Spinal cord (tissue), 10 donors: ENCODE measurements around the gene GTF2IRD1. TPM values are rescaled to one million over a fixed set of nuclear protein-coding genes. Genes with fewer than 3 reads are reported as not detected.

Source experiments
- DNase-seq, 6 donors: peaks; one replicate each; pipeline versions ENCODE4 v3.0.0 to v3.0.0-alpha.2; 2013 to 2015; ENCODE audit warnings: low spot score in 6 of 6, low read depth in 4 of 6
- H3K27ac ChIP-seq: one replicate; pipeline ENCODE4 v1.5.1; 2013; ENCODE audit warnings: low read depth, low read length, control low read depth
- H3K27me3 ChIP-seq: one replicate; pipeline ENCODE4 v1.6.1; 2013; ENCODE audit warnings: low read length; ENCODE audit not compliant: control insufficient read depth, insufficient read depth
- H3K36me3 ChIP-seq: one replicate; pipeline ENCODE4 v1.6.1; 2013; ENCODE audit warnings: low read length; ENCODE audit not compliant: control insufficient read depth, insufficient read depth
- H3K4me1 ChIP-seq: one replicate; pipeline ENCODE4 v1.6.1; 2013; ENCODE audit warnings: low read length; ENCODE audit not compliant: control insufficient read depth, insufficient read depth
- H3K4me3 ChIP-seq: one replicate; pipeline ENCODE4 v1.5.1; 2013; ENCODE audit warnings: low read depth, low read length, control low read depth
- H3K9me3 ChIP-seq: one replicate; pipeline ENCODE4 v1.6.1; 2013; ENCODE audit warnings: low read length; ENCODE audit not compliant: control insufficient read depth, insufficient read depth
- WGBS: methylation state at CpG from one replicate; pipeline ENCODE4 v1.1.5; 2013; ENCODE audit warnings: missing lambda C conversion rate; ENCODE audit not compliant: insufficient coverage; 5-methylcytosine and 5-hydroxymethylcytosine counted together
- polyA plus RNA-seq, 2 donors: library from polyadenylated mRNA; unstranded; fragments of 120-200 nt; gene quantifications; one replicate each; pipeline ENCODE4 v1.2.1, GENCODE V29; 2013; ENCODE audit not compliant: insufficient read length in 2 of 2
- total RNA-seq, 2 donors: library from RNA; depleted of rRNA in 1 of 2; stranded (reverse); fragments of 120-200 nt in 1 of 2; fragments of >200 nt in 1 of 2; gene quantifications; one replicate each; pipeline versions ENCODE4 v1.2.3 to v1.2.4, GENCODE V29; 2013 to 2014
- donor health status: healthy.

GTF2IRD1 gene
- total and polyA plus RNA-seq, 4 donors = 10.0 to 33.5 (median 19.3) TPM

DNA sequence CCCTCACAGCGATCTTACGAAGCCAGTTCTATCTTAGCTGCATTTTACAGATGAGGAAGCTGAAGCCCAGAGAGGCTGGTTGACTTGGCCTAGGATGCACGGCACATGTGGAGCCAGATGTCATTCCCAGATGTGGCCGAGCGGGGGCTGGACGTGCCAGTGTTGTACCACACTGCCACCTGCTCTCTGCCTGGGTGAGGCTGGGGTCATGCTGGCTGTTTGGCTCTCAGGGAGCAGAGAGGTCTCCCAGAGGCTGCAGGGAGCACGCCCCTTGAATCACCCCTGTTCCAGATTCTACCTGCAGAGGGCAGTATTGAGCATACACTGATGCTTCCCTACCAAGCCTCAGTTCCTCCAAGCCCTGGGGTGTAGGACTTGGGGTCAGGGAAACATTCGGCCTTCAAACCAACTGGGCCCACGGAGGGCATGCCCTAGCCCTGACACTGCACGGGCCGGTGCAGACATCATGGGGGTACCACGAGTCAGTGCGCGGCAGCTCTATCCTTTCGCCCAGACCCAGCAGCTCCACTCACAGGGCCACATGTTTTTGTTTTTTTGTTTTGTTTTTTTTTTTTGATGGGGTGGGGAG is 3.8 kb upstream of the GTF2IRD1 start:
- 58% methylated on average over 10 of the region's 15 CpGs for WGBS
- H3K4me1 ChIP-seq = peaks cover 16% of the 10 kb centered on the region
- no peaks in the 10 kb centered on the region for H3K36me3 ChIP-seq
- peak in 1 of 6 donors; percentile 51 for DNase-seq
- no peaks in the 10 kb centered on the region for H3K27me3 ChIP-seq
- H3K9me3 ChIP-seq = no peaks in the 10 kb centered on the region
- H3K27ac ChIP-seq = no peak overlapping the region
- no peak overlapping the region for H3K4me3 ChIP-seq

DNA sequence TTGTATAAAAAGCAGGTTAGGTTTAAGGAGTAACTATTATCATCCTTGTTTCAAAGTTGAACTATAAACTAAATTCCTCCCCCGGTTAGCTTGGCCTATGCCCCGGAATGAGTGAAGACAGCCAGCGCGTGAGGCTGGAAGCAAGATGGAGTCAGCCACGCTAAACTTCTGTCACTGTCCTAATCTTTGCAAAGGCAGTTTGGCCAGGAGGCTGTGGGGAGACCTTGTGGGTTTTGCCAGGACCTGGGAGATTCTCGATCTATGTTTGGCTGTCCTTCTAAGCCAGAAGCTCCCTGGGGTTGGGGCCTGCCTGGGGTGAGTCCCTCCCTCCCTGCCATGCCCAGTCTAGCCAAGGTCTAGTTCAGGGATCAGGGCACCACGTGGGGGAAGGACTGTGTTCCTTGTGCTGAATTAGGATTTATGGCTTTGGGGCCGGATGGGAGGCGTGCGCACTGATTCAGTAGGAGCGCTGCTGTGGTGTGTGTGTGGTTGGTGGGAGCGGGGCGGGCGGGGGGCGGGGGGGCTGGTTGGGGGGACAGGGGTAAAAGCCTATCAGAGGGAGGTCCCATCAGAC is 871 bp upstream of the GTF2IRD1 start:
- Histone ChIP-seq H3K4me3 (peak overlapping the region; percentile 59), H3K9me3 (no peaks in the 10 kb centered on the region), H3K27ac (peak overlapping the region; percentile 75), H3K36me3 (no peaks in the 10 kb centered on the region), H3K4me1 (peaks cover 30% of the 10 kb centered on the region), H3K27me3 (no peaks in the 10 kb centered on the region)
- 37% methylated on average over 7 of the region's 15 CpGs for WGBS
- DNase-seq = peak in 2 of 6 donors; percentile 60 to 85

DNA sequence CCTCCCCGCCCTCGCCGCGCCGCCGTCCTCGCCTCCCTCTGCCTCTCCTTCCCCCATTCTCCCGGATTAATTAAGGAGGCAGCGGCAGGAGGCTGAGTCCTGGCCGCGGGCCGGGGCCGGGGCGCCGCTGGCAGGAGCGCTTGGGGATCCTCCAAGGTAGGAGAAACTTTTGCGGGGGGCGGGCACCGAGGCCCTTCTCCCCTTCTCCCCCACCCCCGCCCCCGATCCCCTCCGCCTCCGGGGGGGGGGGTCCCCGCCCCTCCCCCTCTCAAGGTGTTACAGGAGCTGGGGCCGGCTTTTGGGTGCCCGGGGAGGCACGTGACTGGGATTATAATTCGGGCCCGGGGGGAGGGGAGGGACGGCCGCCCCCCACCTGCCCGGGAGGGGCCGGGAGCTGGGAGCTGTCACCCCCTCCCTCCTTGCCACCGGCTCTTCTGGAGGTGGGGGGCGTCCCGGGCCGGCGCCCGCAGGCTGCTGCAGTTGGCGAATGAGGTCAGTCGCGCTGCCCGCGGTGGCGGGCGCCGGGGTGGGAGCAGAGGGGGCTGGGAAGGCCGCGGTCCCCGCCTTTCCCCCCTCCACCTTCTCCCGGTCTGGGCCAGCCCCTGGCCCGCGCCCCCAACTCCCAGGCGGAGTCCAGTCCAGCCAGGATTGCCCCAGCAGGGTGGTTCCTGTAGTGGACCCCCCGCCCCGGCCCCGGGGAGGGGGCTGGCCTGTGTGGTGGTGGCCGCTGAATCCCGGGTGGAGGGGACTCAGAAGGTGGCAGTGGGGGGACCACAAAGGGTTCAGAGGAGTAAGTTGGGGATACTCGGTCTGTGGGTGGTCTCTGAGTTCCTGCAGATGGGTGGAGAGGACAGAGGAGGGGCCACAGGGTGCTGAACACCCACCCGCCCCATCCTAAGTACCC is 567 bp downstream of the GTF2IRD1 start:
- no peaks in the 10 kb centered on the region for H3K27me3 ChIP-seq
- H3K36me3 ChIP-seq = peaks cover 4% of the 10 kb centered on the region
- peak overlapping the region; percentile 84 for H3K27ac ChIP-seq
- WGBS = 0% methylated on average over 28 of the region's 61 CpGs
- peaks cover 30% of the 10 kb centered on the region for H3K4me1 ChIP-seq
- peak in 2 of 6 donors; percentile 65 to 67 for DNase-seq
- peak overlapping the region; percentile 59 for H3K4me3 ChIP-seq
- no peaks in the 10 kb centered on the region for H3K9me3 ChIP-seq

- WGBS = 28% methylated on average over 11 of the region's 11 CpGs
- Histone ChIP-seq H3K4me1 (peaks cover 32% of the 10 kb centered on the region), H3K9me3 (no peaks in the 10 kb centered on the region), H3K36me3 (peaks cover 4% of the 10 kb centered on the region), H3K4me3 (peak overlapping the region; percentile 59), H3K27ac (peak overlapping the region; percentile 84), H3K27me3 (no peaks in the 10 kb centered on the region)
- peak in 2 of 6 donors; percentile 43 to 57 for DNase-seq
These were observed 1.2 kb downstream of the GTF2IRD1 start for GRCh38 chr7:74454925-74455288.

DNA sequence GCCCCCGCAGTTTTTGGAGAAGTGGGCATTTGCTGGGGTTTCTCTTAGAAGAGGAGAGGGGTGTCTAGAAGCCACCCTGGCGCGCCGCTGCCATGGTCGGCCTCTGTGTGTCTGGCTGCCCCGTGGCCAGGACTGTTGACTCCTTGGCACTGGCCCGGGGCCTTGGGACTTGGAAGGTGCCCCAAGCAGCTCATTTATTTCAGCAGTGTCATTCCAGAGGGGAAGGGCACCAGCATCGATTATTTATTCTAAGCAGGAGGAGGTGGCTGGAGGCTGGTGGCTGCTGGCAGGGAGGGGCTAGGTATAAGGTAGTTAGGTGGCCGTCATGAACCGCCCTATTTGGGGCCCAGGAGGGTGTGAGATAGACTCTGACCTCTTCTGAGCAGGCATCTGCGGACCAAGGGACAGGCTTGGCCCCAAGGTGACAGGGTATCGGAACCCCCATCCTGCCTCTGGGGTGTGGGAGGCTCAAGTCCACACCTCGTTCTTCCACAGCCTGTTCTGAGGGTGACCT is 1.6 kb downstream of the GTF2IRD1 start:
- Histone ChIP-seq H3K4me1 (peaks cover 33% of the 10 kb centered on the region), H3K9me3 (no peaks in the 10 kb centered on the region), H3K4me3 (no peak overlapping the region), H3K27ac (peak overlapping the region; percentile 84), H3K27me3 (no peaks in the 10 kb centered on the region), H3K36me3 (peaks cover 6% of the 10 kb centered on the region)
- DNase-seq = peak in 2 of 6 donors; percentile 7 to 52
- 34% methylated on average over 13 of the region's 13 CpGs for WGBS

GRCh38 chr7:74455928-74456327 is 2.2 kb downstream of the GTF2IRD1 start:
- H3K27me3 ChIP-seq = no peaks in the 10 kb centered on the region
- H3K27ac ChIP-seq = peak overlapping the region; percentile 84
- peak in 1 of 6 donors; percentile 27 for DNase-seq
- peaks cover 11% of the 10 kb centered on the region for H3K36me3 ChIP-seq
- no peak overlapping the region for H3K4me3 ChIP-seq
- H3K9me3 ChIP-seq = no peaks in the 10 kb centered on the region
- peaks cover 35% of the 10 kb centered on the region for H3K4me1 ChIP-seq
- 63% methylated on average over 4 of the region's 6 CpGs for WGBS

DNA sequence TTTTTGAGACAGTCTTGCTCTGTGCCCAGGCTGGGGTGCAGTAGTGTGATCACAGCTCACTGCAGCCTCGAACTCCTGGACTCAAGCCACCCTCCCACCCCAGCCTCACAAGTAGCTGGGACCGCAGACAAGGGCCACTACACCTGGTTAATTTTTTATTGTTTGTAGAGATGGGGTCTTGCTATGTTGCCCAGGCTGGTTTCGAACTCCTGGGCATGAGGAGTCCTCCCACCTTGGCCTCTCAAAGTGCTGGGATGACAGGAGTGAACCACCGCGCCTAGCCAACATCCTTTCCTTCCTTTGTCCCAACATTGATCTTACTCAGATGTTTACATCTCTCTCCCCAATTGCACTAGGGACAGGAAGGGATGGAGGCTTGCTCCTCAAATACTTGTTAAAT is 3.3 kb downstream of the GTF2IRD1 start:
- Histone ChIP-seq H3K36me3 (peaks cover 15% of the 10 kb centered on the region), H3K4me1 (peaks cover 35% of the 10 kb centered on the region), H3K27me3 (no peaks in the 10 kb centered on the region), H3K27ac (no peak overlapping the region), H3K9me3 (no peaks in the 10 kb centered on the region), H3K4me3 (no peak overlapping the region)
- no peak for DNase-seq
- WGBS = no CpG with 5 or more reads among the region's 5 CpGs

GRCh38 chr7:74461970-74462706 is 8.4 kb downstream of the GTF2IRD1 start:
- no peaks in the 10 kb centered on the region for H3K27me3 ChIP-seq
- H3K9me3 ChIP-seq = no peaks in the 10 kb centered on the region
- H3K27ac ChIP-seq = no peak overlapping the region
- no peak for DNase-seq
- peaks cover 26% of the 10 kb centered on the region for H3K4me1 ChIP-seq
- H3K4me3 ChIP-seq = no peak overlapping the region
- 93% methylated on average over 5 of the region's 15 CpGs for WGBS
- peaks cover 39% of the 10 kb centered on the region for H3K36me3 ChIP-seq

- no peaks in the 10 kb centered on the region for H3K9me3 ChIP-seq
- H3K27ac ChIP-seq = no peak overlapping the region
- peaks cover 39% of the 10 kb centered on the region for H3K36me3 ChIP-seq
- DNase-seq = no peak
- H3K4me3 ChIP-seq = no peak overlapping the region
- H3K4me1 ChIP-seq = peaks cover 30% of the 10 kb centered on the region
- 89% methylated on average over 6 of the region's 11 CpGs for WGBS
- no peaks in the 10 kb centered on the region for H3K27me3 ChIP-seq
These were observed 9.0 kb downstream of the GTF2IRD1 start for GRCh38 chr7:74462707-74463100.
